ENCODE data around the gene UBR1.
"Not testable (repeated sequence)": the region's sequence is repeated elsewhere in the genome, so short reads cannot be mapped to it uniquely, and the experiment has no call there.

UBR1 gene

DNA sequence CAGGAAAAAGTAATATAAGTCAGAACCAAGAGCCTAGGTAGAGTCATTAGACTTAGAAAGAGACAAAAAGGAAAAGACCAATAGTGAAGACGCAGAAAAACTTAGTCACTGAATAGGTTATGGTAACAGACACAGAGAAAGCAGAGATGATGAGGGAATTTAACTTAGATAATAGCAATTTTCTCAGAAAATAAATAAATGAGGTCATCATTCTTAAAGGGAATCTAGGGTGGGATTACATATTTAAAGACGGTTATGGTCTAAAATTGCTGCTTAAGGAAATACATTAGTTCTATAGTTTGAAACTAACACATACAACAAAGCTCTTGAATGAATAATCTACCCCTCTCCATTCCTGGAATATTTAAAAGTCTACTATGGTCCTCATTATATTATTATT is 59.4 kb downstream of the UBR1 start:
- no peak for DNase-seq

DNA sequence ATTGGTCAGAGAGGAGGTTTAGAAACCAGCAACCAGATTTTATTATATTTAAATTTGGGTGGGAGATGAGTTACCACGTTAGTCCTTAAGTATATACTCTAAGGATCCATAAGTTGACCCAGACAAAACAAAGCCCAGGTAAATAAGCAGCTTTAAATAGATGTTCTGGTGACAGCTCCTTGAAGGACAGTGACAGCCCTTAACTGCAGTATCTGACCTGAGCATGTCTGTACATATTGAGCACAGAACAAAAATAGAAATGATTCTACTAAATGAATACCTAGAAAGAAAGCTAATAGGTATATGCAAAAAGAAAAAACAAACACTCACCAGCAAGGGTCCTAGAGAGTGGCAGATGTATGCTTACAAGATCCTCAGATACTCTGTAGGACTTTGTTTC is 63.0 kb downstream of the UBR1 start:
- DNase-seq, result no peak

DNA sequence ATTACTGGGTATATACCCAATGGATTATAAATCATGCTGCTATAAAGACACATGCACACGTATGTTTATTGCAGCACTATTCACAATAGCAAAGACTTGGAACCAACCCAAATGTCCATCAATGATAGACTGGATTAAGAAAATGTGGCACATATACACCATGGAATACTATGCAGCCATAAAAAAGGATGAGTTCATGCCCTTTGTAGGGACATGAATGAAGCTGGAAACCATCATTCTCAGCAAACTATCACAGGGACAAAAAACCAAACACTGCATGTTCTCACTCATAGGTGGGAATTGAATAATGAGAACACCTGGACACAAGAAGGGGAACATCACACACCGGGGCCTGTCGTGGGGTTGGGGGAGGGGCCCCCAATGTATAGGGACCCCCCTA is 64.8 kb downstream of the UBR1 start:
- DNase-seq, result not testable (repeated sequence)

DNA sequence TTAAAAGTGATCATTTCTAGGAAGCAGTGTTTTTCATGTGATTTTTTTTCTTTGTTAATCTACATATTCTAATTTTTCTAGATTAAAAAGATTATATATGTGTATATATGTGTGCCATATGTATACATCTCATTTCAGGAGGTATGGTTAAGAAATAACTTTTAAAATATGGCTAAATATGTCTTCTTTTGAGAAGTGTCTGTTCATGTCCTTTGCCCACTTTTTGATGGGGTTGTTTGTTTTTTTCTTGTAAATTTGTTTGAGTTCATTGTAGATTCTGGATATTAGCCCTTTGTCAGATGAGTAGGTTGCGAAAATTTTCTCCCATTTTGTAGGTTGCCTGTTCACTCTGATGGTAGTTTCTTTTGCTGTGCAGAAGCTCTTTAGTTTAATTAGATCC is 70.6 kb downstream of the UBR1 start:
- DNase-seq, result not testable (repeated sequence)

DNA sequence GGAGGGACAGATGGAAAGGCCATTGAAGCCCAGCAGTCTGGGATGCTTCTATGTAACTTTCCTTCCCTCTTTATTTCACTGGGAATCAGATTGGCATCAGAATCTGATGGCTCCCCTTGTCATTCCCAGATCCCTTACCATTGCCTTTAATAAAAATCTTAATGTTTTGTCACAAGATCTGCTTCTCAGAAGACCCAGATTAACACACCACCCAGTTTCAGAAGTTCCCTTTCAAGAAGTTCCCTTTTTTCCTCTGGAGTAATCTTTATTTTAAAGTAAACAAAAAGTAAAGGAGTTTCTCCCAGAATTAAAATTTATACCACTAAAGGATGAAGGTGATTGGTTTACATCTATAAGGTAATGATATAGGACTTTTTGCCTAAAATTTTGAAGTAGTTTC is 76.4 kb downstream of the UBR1 start:
- no peak for DNase-seq

- DNase-seq, result no peak
These were observed 80.7 kb downstream of the UBR1 start for GRCh38 chr15:43025150-43025549.

- DNase-seq, result not testable (repeated sequence)
These were observed 91.2 kb downstream of the UBR1 start for GRCh38 chr15:43014671-43015070.

DNA sequence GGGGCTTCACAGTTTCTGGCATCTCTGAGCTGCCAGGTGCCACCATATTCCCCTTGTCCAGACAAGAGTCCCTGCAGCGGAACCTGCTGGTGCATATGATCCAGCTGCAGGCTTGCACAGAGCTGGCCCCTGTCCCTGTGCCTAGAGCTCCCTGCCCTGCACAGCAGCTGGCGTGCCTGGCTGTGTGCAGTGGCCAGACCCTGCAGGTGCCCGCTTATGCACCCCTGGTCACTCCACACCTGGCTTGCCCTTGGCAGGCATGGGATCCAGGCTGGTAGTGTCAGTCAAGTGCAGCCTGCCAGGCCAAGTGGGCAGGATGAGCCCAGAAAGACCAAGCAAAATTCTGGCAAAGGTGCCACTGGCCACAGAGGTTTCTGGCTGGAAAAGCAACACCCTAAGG is 96.6 kb downstream of the UBR1 start:
- DNase-seq, result no peak

DNA sequence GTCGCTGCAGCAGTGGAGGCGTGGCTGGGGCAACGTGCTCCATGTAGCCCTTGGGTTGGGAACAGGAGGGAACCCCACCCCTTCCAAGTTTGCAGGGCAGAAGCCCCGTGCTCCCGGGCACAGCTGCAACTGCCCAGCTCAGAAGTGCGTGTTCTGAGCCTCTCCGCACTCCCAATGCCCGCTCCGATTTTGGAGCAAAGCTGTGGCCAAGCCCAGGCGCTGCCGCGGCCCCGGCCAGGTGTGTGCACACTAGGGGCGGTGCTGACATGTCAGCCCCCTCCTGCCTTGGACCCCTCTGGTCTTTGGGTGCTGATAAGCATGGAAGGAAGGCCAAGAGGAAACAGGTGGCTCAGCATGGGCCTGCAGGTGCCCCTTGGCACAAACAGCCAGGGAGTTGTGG is 97.7 kb downstream of the UBR1 start:
- DNase-seq, result no peak

- DNase-seq, result no peak
These were observed 98.3 kb downstream of the UBR1 start for GRCh38 chr15:43007551-43007950.

GRCh38 chr15:43006991-43007390 is 98.8 kb downstream of the UBR1 start:
- no peak for DNase-seq

DNA sequence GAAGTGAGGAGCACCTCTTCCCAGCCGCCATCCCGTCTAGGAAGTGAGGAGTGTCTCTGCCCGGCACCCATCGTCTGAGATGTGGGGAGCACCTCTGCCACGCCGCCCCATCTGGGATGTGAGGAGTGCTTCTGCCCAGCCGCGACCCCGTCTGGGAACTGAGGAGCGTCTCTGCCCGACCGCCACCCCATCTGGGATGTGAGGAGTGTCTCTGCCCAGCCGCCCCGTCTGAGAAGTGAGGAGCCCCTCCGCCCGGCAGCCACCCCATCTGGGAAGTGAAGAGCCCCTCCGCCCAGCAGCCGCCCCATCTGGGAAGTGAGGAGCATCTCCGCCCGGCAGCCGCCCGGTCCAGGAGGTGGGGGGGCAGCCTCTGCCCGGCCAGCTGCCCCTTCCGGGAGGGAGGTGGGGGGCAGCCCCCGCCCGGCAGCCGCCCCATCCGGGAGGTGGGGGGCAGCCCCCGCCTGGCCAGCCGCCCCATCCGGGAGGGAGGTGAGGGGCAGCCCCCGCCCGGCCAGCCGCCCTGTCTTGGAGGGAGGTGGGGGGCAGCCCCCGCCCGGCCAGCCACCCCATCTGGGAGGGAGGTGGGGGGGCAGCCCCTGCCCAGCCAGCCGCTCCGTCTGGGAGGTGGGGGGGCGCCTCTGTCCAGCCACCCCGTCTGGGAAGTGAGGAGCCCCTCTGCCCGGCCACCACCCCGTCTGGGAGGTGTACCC is 100.8 kb downstream of the UBR1 start:
- DNase-seq, result not testable (repeated sequence)

DNA sequence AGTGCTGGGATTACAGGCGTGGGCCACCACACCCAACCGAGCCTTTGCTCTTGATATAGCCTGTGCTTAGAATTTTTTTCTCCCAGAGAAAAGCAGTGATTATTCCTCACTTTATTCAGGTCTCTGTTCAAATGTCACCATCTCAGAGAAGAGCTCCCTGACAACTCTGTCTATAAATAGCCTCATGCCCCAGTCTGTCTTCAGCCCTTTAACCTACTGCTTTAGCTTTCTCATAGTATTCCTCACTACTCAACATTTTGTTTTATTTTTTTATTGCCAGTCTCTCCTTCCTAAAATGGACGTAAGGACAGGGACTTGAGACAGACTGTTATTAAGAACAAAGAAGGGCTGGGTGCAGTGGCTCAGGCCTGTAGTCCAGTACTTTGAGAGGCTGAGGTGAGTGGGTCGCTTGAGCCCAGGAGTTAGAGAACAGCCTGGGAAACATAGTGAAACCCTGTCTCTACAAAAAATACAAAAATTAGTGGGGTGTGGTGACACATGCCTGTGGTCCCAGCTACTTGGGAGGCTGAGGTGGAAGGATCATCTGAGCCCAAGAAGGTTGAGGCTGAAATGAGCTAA is 106.5 kb downstream of the UBR1 start:
- DNase-seq, result no peak

DNA sequence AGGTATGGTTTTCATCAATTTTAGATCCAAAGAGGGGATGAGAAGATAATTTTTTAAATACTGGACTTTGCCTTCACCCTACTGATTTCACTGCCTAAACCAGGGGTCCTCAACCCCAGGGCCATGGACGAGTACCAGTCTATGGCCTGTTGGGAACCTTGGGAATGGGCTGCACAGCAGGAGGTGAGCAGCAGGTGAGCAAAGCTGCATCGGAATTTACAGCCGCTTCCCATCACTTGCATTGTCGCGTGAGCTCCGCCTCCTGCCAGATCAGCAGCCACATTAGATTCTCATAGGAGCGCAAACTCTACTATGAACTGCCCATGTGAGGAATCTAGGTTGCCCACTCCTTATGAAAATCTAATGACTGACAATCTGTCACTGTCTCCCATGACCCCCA is 109.0 kb downstream of the UBR1 start:
- DNase-seq, result no peak

GRCh38 chr15:42994546-42994945 is 111.3 kb downstream of the UBR1 start:
- no peak for DNase-seq

DNA sequence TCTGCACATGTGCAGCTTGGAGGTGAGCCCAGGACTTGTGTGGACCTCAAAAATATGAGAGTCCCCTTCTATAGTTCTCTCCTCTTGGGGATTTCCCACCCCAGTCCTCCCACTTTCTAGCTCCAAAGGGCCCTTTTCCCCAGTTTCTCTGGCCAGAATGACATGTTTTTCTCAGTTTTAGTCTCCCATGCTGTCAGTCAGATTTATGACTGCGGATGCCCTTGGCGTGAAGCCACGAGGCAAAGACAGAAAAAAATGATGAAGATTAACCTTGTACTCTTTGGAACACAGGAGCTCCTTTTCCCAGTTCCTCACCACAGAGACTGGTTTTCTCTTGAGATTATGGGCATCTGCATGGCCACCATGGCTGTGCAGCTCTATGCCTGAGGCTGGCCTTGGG is 113.2 kb downstream of the UBR1 start:
- DNase-seq, result no peak

DNA sequence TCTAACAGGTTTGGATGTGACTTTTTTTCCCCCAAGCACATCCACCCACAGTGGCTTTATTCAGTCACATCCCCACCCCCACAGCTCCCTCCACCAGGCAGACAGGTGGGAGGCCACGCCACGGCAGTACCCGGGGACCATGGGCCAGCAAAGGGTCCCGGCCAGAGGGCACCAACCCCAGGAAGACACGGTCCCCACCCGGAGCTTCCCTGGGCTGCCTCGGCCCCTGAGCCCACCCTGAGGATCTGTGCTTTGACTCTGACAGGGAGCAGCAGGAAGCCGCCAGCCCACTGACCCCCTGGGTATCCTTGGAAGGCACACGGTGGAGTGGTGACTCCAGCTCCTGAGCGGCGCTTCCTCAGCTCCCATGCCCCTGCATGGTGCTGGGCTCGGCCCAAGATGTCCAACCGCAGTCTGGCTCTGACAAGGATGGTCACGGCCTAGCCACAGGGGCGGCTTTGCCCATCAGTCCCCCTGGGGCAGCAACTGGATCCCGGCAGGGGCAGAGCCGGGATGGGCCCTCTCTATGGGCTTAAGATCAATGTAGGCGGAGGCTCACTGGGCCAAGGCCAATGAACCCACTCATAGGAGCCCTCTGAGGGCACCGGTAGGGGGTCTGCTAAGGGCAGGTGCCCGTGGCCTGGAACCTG is 119.0 kb downstream of the UBR1 start:
- DNase-seq, result no peak

DNA sequence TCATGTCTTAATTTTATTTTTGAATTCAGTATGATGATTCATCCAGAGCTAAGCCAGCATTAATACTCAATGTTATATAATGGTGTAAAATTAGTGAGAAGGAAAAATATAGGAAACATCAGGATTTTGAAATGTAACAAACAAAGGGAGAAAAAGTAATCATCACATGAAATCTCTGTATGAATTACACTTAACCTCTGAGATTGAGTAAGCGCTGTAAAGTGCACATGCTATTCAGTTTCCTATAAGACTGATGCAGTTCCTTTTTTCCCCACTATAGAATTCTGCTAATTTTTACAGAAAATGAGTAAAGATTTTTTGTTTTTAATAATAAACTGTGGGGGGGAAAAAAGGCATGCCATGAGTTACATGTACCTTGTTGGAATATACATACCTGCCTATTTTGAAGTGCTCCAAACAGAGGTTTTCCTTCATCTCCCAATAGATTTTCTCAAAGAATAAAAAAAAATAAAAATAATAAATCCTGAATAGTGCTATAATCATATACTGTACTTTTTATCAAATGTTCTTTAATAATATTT is 121.3 kb downstream of the UBR1 start:
- DNase-seq, result no peak

DNA sequence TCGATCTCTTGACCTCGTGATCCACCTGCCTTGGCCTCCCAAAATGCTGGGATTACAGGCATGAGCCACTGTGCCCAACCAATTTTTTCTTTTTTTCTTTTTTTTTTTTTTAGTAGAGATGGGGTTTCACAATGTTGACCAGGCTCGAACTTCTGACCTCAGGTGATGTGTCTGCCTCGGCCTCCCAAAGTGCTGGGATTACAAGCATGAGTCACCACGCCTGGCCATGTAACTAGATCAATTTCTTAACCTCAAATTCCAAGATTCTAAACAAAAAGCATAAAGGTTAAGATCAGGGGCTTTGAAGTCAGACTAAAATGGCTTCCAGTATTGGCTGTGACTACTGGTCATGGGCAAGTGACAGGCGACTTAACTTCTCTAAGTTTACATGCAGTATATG is 126.7 kb downstream of the UBR1 start:
- DNase-seq, result not testable (repeated sequence)

DNA sequence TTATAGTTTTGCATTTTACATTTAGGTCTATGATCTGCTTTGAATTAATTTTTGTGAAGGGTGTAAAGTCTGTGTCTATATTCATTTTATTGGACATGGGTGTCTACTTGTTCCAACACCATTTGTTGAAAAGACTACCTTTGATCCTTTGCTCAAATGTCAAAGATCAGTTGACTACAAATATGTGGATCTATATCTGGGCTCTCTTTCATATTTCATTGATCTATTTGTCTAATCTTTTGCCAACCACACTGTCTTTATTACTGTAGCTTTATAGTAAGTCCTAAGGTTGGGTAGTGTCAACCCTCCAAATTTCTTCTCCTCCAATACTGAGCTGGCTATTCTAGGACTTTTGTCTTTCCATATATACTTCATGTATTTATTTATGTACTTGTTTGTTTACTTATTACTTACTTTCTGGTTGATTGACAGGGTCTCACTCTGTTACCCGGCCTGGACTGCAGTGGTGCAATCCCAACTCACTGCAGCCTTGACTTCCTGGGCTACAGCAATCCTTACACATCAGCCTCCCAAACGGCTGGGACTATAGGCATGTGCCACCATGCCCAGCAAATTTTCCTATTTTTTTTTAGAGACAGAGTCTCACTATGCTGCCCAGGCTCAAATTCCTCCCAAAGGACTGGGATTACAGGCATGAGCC is 131.5 kb downstream of the UBR1 start:
- DNase-seq, result no peak

- no peak for DNase-seq
These were observed 132.7 kb downstream of the UBR1 start for GRCh38 chr15:42973114-42973513.

DNA sequence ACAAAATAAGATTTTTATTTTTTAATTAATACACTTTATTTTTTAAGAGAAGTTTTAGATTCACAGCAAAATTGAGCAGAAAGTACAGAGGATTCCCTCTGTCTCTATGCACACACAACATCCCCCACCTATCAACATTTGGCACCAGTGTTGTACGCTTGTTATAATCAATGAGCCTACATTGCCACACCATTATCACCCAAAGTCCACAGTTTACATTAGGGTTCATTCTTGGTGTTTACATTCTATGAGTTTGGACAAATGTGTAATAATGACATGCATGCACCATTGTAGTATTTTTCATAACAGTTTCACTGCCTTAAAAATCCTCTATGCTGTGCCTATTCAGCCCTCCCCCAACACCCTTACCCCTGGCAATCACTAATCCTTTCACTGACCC is 134.0 kb downstream of the UBR1 start:
- no peak for DNase-seq

GRCh38 chr15:42964476-42964875 is 141.4 kb downstream of the UBR1 start:
- no peak for DNase-seq

- no peak for DNase-seq
These were observed 150.3 kb downstream of the UBR1 start for GRCh38 chr15:42955518-42955917.

Data from activated CD4-positive, CD25-positive, alpha-beta regulatory T cell treated with anti-CD3 and anti-CD28 coated beads, Interleukin-2, amount 50 U/mL, for 72 hours (primary cell).